ENCODE results near the gene SMAD4. TPM values are rescaled to one million over a fixed set of nuclear protein-coding genes. Genes with fewer than 3 reads are reported as not detected.

Gene SMAD4
- total RNA-seq, 1 donor from 2014 or later: 87.2 TPM

- H3K4me1 Mint-ChIP-seq (ENCODE audit: unreplicated experiment): no peaks in the 10 kb centered on the region
- no peaks in the 10 kb centered on the region for H3K9me3 Mint-ChIP-seq (ENCODE audit: unreplicated experiment)
- H3K36me3 Mint-ChIP-seq (ENCODE audit: low read depth, unreplicated experiment): peaks cover 4% of the 10 kb centered on the region
- TF ChIP-seq, protein P1, sequence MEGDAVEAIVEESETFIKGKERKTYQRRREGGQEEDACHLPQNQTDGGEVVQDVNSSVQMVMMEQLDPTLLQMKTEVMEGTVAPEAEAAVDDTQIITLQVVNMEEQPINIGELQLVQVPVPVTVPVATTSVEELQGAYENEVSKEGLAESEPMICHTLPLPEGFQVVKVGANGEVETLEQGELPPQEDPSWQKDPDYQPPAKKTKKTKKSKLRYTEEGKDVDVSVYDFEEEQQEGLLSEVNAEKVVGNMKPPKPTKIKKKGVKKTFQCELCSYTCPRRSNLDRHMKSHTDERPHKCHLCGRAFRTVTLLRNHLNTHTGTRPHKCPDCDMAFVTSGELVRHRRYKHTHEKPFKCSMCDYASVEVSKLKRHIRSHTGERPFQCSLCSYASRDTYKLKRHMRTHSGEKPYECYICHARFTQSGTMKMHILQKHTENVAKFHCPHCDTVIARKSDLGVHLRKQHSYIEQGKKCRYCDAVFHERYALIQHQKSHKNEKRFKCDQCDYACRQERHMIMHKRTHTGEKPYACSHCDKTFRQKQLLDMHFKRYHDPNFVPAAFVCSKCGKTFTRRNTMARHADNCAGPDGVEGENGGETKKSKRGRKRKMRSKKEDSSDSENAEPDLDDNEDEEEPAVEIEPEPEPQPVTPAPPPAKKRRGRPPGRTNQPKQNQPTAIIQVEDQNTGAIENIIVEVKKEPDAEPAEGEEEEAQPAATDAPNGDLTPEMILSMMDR (IDR thresholded peaks at IDR 0.05; ENCODE audit: unreplicated experiment): no peak
- no peak overlapping the region for H3K4me3 Mint-ChIP-seq (ENCODE audit: unreplicated experiment)
- H3K27me3 Mint-ChIP-seq (ENCODE audit: unreplicated experiment): no peaks in the 10 kb centered on the region
- H3K27ac Mint-ChIP-seq (ENCODE audit: unreplicated experiment): no peak overlapping the region
- no peak for DNase-seq (ENCODE audit: low spot score)
Observed at GRCh38 chr18:51053814-51054213, 23.8 kb downstream of the SMAD4 start.

GRCh38 chr18:51054764-51055163 lies 24.8 kb downstream of the SMAD4 start:
- no peaks in the 10 kb centered on the region for H3K27me3 Mint-ChIP-seq (ENCODE audit: unreplicated experiment)
- no peaks in the 10 kb centered on the region for H3K4me1 Mint-ChIP-seq (ENCODE audit: unreplicated experiment)
- H3K9me3 Mint-ChIP-seq (ENCODE audit: unreplicated experiment): no peaks in the 10 kb centered on the region
- H3K36me3 Mint-ChIP-seq (ENCODE audit: low read depth, unreplicated experiment): peaks cover 4% of the 10 kb centered on the region
- no peak for DNase-seq (ENCODE audit: low spot score)
- no peak overlapping the region for H3K27ac Mint-ChIP-seq (ENCODE audit: unreplicated experiment)
- H3K4me3 Mint-ChIP-seq (ENCODE audit: unreplicated experiment): no peak overlapping the region
- TF ChIP-seq, protein P1 (IDR thresholded peaks at IDR 0.05; ENCODE audit: unreplicated experiment): no peak

DNA sequence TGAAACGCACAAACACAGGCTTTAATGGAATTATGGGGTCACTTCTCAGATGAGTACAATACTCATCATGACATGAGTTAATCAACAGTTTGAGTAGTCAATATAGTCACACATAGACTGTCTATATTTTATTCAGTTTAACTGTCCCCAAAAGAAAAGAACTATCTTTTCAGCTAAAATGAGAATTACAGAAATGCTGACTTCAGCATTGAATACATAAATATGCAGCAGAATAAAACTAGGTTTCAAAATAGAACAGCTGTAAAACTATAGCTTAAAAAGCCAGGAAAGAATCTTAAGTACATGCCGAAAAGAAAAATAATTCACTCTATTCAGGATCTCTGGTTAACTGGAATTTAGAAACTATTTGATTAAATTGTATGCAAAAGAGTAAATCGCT lies 30.0 kb downstream of the SMAD4 start:
- H3K4me1 Mint-ChIP-seq (ENCODE audit: unreplicated experiment): no peaks in the 10 kb centered on the region
- H3K27ac Mint-ChIP-seq (ENCODE audit: unreplicated experiment): no peak overlapping the region
- TF ChIP-seq, protein P1 (IDR thresholded peaks at IDR 0.05; ENCODE audit: unreplicated experiment): no peak
- H3K27me3 Mint-ChIP-seq (ENCODE audit: unreplicated experiment): no peaks in the 10 kb centered on the region
- DNase-seq (ENCODE audit: low spot score): no peak
- H3K9me3 Mint-ChIP-seq (ENCODE audit: unreplicated experiment): no peaks in the 10 kb centered on the region
- H3K36me3 Mint-ChIP-seq (ENCODE audit: low read depth, unreplicated experiment): peaks cover 15% of the 10 kb centered on the region
- H3K4me3 Mint-ChIP-seq (ENCODE audit: unreplicated experiment): no peak overlapping the region

DNA sequence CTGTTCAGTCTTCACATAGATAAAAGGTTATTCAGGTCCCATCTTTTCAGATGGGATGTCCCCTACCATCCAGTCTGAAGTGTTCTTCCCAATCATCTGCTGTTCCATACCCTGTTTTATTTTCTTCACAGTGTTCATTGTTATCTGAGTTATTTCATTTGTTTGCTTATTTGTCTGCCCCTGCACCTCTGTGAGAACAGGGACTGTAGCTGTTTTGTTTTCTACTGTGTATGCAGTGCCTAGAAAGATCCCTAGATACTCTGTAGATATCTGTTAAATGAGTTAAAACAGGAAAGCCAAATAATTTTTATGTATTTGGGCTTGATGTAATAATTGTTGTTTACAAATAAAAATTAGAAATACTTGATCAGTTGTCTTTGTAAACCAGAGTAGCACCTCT lies 34.2 kb downstream of the SMAD4 start:
- no peak overlapping the region for H3K27ac Mint-ChIP-seq (ENCODE audit: unreplicated experiment)

GRCh38 chr18:51066273-51066672 lies 36.3 kb downstream of the SMAD4 start:
- DNase-seq (ENCODE audit: low spot score): no peak
- H3K4me1 Mint-ChIP-seq (ENCODE audit: unreplicated experiment): no peaks in the 10 kb centered on the region
- TF ChIP-seq, protein P1 (IDR thresholded peaks at IDR 0.05; ENCODE audit: unreplicated experiment): no peak
- H3K27me3 Mint-ChIP-seq (ENCODE audit: unreplicated experiment): no peaks in the 10 kb centered on the region
- no peaks in the 10 kb centered on the region for H3K9me3 Mint-ChIP-seq (ENCODE audit: unreplicated experiment)
- H3K4me3 Mint-ChIP-seq (ENCODE audit: unreplicated experiment): no peak overlapping the region
- H3K27ac Mint-ChIP-seq (ENCODE audit: unreplicated experiment): no peak overlapping the region
- peaks cover 12% of the 10 kb centered on the region for H3K36me3 Mint-ChIP-seq (ENCODE audit: low read depth, unreplicated experiment)

More for the DNA sequence above, 34.2 kb downstream of the SMAD4 start:
- H3K9me3 Mint-ChIP-seq (ENCODE audit: unreplicated experiment): no peaks in the 10 kb centered on the region
- no peaks in the 10 kb centered on the region for H3K27me3 Mint-ChIP-seq (ENCODE audit: unreplicated experiment)
- peaks cover 16% of the 10 kb centered on the region for H3K36me3 Mint-ChIP-seq (ENCODE audit: low read depth, unreplicated experiment)
- no peak overlapping the region for H3K4me3 Mint-ChIP-seq (ENCODE audit: unreplicated experiment)
- DNase-seq (ENCODE audit: low spot score): no peak
- TF ChIP-seq, protein P1 (IDR thresholded peaks at IDR 0.05; ENCODE audit: unreplicated experiment): no peak
- H3K4me1 Mint-ChIP-seq (ENCODE audit: unreplicated experiment): no peaks in the 10 kb centered on the region
